Limb (tissue), 2 donors: Measurements from ENCODE around the gene GPR3.

Experiments used
- DNase-seq, 2 donors: peaks; one replicate each; pipeline ENCODE4 v3.0.0-alpha.2; 2016; ENCODE audit errors: extremely low spot score in 2 of 2

GPR3 gene, protein sequence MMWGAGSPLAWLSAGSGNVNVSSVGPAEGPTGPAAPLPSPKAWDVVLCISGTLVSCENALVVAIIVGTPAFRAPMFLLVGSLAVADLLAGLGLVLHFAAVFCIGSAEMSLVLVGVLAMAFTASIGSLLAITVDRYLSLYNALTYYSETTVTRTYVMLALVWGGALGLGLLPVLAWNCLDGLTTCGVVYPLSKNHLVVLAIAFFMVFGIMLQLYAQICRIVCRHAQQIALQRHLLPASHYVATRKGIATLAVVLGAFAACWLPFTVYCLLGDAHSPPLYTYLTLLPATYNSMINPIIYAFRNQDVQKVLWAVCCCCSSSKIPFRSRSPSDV

GRCh38 chr1:27392096-27392777 lies at the start of gene GPR3:
TSS of gene GPR3 (plus strand) at chr1:27392622. CDS start at chr1:27393799, 1,177 bp downstream.
- peak; percentile 93 to 95 for DNase-seq

DNA sequence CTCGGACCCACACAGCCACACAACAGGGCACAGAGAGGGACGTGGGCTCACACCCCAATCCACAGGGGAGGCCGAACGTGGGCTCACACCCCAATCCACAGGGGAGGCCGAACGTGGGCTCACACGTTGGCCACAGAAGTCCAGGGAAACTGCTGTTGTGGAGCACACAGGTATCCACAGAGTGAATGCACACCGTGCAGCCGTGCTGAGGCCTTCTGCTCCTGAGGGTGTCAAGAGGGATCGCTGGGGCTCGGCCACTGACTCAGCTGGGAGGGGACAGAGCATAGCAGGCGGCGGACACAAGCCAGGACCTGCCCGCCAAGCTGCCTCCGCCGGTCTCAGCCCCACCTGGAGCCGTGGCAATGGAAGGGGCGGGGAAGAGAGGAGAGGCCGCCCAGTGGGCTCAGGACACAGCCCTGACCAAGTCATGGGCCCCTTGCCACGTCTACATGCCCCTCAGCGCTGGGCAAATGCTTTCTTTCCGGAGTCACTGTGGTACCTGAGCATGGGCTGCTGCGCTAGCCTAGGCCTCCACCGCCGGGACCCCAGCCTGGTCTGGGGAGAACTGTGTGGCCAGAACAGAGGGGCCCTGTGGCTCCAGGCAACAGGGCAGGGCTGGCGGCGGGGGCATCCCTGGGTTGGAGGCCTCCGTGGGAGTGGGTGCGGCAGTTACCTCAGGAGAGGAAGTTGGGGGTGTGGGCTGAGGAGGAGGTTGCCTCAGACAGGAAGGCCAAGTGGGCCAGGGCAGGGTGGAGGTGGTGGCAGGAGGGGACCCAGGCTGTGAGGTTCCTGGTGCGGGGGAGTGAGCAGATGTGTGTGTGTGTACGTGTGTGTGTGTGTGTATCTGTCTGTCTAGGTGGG lies 49.4 kb upstream of the GPR3 start:
- no peak for DNase-seq

DNA sequence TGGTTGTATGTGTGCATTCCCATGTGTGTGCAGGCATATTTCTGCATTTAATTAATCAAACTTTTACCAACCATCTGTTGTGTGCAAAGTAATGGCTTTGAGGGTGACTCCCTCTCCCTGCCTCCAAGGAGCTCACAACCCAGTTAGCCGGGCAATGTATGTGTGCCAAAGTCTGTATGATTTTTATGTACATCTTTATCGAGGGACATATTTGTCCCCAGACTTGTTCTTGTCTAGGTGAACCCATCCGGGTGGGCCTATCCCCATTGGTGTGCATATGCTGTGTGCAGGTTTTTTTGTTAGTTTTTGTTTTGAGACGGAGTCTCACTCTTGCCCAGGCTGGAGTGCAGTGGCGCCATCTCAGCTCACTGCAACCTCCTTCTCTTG lies 48.8 kb upstream of the GPR3 start:
- DNase-seq = no peak

DNA sequence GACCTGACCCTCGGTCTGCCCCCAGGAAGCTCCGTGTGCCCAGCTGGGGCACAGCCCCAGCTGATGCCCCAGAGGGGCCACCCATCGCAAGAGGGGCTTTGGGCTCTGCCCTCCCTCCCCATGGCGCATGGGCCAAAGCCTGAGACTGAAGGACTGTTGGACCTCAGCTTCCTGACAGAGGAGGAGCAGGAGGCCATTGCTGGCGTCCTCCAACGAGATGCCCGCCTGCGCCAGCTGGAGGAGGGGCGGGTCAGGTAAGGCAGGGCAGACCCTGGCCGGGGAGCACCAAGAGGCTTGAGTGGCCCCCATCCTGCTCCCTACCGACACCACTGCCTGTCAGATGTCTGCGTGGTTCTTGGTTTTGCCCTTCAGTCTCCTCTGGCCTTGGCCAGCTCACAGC lies 47.1 kb upstream of the GPR3 start:
- no peak for DNase-seq

DNA sequence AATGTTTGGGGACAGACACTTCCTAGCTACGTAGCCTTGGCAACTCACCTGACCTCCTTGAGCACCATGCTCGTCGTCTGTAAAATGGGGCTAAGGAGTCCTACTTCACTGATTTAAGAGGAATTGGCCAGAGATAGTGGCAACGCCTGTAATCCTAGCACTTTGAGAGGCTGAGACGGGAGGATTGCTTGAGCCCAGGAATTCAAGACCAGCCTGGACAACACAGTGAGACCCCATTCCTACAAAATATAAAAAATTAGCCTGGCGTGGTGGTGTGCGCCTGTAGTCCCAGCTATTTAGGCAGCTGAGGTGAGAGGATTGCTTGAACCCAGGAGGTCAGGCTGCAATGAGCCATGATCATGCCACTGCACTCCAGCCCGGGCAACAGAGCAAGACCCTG lies 46.1 kb upstream of the GPR3 start:
- DNase-seq = no peak

DNA sequence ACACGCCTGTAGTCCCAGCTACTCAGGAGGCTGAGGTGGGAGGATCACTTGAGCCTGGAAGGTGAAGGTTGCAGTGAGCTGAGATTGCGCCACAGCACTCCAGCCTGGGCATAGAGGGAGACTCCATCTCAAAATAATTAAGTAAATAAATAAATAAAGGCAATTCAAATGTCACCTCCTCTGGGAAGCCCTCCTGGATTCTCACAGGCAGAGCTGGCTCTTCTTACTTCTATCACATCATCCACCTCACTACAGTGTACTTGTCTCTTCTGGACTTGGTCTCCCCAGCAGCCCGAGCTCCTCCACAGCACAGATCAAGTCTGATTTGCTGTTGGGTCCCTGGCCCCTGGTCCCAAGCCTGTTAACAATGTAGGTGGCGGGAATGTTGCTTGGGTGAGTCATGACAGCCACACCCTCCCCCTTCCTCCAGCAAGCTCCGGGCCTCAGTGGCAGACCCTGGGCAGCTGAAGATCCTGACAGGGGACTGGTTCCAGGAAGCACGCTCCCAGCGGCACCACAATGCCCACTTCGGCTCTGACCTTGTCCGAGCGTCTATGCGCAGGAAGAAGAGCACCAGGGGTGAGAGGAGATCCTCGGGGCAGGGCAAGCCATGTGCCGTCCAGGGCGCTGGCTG lies 45.3 kb upstream of the GPR3 start:
- DNase-seq = no peak

DNA sequence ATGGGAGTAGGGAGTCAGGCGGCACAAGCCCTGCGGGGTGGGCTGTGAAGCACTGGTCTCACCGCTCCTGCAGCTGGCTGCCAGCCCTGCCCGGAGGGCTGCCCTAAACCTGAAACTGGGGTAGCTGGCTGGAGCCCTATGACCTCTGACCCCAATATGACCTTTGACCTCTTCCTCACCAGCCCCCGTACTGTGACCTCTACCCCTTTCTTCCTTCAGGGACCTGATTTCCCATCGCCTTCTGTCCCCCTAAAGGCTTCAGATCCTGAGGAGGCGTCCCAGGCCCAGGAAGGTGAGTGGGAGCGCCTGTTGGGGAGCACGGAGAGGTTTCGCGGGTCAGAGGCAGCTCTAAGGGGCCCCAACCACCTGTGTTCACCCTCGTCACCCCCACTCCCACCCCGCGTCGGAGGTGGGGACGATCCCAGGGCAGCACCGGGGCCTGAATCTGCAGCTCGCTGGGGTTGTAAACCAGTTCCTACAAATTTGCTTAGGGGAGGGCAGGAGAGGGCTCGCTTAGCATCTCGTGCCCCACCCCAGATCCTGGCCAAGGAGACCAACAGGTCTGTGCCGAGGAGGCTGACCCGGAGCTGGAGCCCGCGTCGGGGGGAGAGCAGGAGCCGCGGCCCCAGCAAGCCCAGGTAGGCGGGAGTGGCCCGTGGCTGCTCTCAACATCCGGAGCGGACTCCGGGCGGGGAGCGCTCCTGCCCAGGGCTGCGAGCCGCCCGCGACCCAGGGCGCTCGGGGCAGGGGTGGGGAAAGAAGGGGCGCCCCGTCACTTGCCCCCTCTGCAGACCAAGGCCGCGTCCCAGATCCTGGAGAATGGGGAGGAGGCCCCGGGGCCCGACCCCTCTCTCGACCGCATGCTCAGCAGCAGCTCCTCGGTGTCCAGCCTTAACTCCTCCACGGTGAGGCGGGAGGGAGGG lies 43.3 kb upstream of the GPR3 start:
- no peak for DNase-seq

DNA sequence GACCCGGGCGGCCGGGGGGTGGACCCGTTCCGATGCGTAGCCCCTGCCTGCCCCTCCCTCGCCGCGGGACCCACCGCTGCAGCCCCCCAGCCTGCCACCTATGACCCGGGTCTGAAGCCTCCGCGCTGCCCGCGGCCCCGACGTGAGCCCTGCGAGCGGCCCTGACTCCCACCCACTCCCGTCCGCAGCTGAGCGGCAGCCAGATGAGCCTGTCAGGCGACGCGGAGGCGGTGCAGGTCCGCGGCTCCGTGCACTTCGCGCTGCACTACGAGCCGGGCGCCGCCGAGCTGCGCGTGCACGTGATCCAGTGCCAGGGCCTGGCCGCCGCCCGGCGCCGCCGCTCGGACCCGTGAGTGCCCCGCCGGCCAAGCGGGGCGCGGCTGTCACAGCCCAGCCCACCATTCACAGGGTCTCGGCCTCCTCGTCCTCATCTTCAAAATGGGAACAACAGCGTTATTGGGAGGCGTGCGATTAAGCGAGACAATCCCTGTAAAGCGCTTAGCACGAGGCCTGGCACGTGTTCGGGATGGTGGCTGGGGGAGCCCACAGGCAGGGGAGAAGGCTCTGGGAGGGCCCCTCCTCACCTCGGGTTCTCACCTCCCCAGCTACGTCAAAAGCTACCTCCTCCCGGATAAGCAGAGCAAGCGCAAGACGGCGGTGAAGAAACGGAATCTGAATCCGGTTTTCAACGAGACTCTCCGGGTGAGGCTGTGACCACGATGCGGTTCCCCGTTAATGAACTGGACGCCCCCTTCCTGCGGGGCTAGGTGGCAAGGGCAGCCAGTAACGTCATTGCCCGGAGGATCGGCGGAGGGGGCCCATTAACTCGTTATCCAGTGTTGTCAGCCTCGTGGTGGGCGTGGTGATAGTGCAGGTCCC lies 42.4 kb upstream of the GPR3 start:
- DNase-seq = peak in 1 of 2 donors; percentile 81

- DNase-seq = peak; percentile 37 to 58
Measured at GRCh38 chr1:27350663-27351540, 41.5 kb upstream of the GPR3 start.

GRCh38 chr1:27351541-27352107 lies 40.8 kb upstream of the GPR3 start:
- no peak for DNase-seq

DNA sequence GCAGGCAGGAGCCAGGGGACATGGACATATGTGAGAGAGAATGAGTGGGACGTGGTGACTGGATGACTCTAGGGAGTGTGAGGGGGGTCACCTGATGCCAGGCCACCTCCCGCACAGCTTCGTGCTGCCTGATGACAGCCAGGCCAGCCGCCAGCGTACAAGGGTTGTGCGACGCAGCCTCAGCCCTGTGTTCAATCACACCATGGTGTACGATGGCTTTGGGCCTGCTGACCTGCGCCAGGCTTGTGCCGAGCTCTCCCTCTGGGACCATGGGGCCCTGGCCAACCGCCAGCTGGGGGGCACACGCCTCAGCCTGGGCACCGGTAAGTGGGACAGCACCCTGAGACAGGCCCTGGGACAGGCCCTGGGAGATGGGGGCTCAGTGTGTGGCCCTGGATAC lies 39.3 kb upstream of the GPR3 start:
- DNase-seq = no peak

DNA sequence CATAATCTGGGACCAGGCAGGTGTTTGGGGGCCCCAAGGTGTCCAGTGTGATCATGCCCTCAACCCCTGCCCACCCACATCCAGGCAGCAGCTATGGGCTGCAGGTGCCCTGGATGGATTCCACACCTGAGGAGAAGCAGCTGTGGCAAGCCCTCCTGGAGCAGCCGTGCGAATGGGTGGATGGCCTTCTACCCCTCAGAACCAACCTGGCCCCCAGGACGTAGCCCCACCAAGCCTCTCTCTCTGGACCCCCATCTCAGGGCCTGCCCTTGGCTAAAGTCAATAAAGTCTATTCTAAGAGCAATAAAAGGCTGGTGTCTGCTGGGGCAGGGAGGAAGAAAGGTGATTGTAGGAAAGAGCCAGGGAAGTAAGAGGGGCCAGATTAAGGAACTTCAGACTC lies 38.8 kb upstream of the GPR3 start:
- no peak for DNase-seq

DNA sequence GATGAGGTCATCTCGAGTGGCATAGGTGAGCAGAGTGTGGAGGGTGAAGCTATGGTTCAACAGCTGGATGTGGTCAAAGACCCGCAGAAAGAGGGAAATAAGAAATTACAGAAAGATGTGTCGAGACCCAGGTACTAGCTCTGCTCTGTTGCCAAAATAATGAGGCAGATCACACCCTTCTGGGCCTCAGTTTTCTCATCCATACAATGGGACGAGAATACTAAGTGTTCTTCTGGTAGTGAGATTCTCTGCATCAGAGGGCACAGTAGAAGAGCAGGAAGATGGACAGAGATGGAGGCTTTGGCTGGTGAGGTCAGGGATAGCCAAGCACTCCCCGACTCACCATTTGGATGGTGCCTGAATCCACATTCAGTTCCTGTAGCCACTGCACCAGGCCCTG lies 36.7 kb upstream of the GPR3 start:
- no peak for DNase-seq

DNA sequence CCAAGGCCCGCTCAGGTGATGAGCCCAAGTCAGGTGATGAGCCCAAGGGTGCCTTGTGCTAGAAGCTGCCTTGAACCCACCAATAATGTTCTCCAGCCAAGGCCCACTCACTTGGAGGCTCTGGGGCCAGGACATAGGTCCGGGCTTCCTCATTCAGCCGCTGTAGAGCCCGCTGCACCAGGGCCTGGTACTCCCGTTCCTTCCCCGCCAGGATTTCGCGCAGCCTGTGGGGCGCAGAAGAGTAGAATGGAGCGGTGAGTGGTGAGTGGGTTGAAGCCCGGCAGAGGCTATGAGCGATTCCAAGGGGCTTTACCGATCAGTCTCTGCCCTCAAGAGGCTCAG lies 36.2 kb upstream of the GPR3 start:
- no peak for DNase-seq

DNA sequence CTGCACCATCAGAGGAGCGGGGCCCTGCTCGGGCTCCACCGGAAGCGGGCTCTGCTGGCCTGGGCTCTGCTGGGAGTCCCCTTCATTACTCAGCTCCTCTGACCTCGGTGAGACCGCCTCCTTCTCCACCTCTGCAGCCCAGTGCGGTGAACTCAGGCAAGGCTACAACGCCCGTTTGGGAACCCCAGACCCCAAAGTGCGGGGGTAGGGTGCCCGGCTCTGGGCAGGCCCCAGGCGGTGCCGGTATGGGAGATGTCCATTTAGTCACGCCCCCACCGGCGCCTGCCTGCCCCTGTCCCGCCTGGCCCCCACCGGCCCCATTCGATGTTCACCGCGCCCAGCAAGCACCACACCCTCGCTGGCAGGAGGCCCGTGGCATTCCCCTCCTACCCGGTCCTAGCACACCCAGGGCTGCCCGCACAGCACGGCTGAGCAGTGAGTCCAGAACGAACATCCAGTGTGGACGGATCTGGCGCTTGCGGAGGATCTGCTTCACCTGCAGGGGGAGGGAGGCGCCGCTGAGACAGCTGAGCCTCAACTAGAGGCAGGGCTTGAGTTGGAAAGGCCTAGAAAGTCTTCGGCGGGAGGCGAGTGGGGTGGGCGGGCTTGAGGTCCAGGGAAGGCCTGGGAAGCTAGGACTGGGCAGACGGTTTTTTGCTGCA lies 35.7 kb upstream of the GPR3 start:
- peak in 1 of 2 donors; percentile 51 for DNase-seq

DNA sequence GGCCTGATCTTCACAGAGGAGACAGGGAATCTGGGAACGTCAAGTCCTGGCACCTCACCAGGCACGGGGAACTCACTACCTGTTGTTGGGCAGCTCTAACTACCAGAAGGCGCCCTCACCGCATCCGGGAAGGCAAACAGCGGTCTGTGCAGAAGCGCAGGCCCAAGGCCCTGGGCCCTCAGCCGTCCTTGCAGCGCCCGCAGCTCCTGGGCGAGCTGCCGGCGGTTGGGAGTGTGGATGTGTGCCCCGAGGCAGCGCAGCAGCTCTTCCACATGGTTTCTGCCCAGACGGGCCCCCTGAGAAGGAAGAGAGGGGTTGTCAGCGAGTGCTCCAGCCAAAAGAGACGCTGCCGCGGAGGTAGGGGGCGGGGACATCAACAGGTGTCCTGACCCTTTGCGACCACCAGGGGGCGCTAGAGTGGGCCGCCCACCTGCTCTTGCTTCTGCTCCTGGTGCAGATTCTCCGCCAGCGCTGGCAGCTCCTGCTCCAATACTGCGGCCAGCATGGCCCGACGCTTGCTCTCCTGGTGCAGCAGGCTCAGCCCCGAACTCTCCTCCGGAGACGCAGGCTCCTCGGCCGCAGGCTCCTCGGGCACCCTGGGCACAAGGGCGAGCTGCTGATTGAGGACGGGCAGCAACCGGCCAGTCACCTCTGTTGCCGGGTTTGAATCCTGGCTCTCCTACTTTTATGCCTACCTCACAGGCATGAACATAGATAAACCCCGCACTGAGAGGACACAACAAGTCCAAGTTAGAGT lies 35.0 kb upstream of the GPR3 start:
- peak; percentile 69 to 85 for DNase-seq
